ENCODE results near the gene CAV3. TPM values are rescaled to one million over a fixed set of nuclear protein-coding genes. Genes with fewer than 3 reads are reported as not detected.

The CAV3 gene
- total RNA-seq, 1 experiment from 2014 or later, result not detected

GRCh38 chr3:8705575-8705974, 28.0 kb upstream of the CAV3 start:
- Histone ChIP-seq H3K4me1 (ENCODE audit: control insufficient read depth in 1 of 2, insufficient read depth in 2 of 2, low read length in 2 of 2) (no peaks in the 10 kb centered on the region), H3K27ac (ENCODE audit: low read depth, low read length) (no peak overlapping the region), H2AFZ (ENCODE audit: low read depth, low read length, poor library complexity, severe bottlenecking) (no peak overlapping the region), H3K9me2 (ENCODE audit: insufficient read depth) (no peaks in the 10 kb centered on the region), H3K9ac (ENCODE audit: low read length) (no peak overlapping the region), H3K79me2 (ENCODE audit: insufficient read depth, low read length) (no peaks in the 10 kb centered on the region), H4K20me1 (ENCODE audit: insufficient read depth) (no peaks in the 10 kb centered on the region), H3K27me3 (ENCODE audit: insufficient read depth, low read length) (no peaks in the 10 kb centered on the region), H3K4me2 (ENCODE audit: low read length) (no peak overlapping the region), H3K36me3 (ENCODE audit: control insufficient read depth in 1 of 2, insufficient read depth in 2 of 2, low read length in 2 of 2) (no peaks in the 10 kb centered on the region), H3K9me3 (ENCODE audit: control insufficient read depth in 1 of 2, insufficient read depth in 1 of 2, low read depth in 1 of 2, low read length in 2 of 2) (peaks cover 0 to 5% of the 10 kb centered on the region in 2 experiments; a peak in 1 of 4 replicates), H3K4me3 (replicated peaks in 1 of 2; ENCODE audit: low read depth in 1 of 2, low read length in 2 of 2) (no peak overlapping the region)
- CTCF ChIA-PET, result no interaction called here
- intact Hi-C loops (cut with micrococcal nuclease), result no loop called here
- RAD21 ChIA-PET (ENCODE audit: low non-redundant PET in 1 of 2, low total read pairs in 2 of 2, uncharacterized antibody in 2 of 2, unreplicated experiment in 2 of 2), result no interaction called here
- BruUV-seq (replicated peaks), result no TSS peak
- ATAC-seq (no peak), DNase-seq (ENCODE audit: low read depth, low spot score) (no peak)
- TF ChIP-seq ZNF274 (IDR thresholded peaks at IDR 0.05; ENCODE audit: low read depth, low read length) (peak; percentile 51), TCF7L2 (IDR thresholded peaks at IDR 0.05; ENCODE audit: borderline replicate concordance, extremely low read depth, insufficient read depth, insufficient read length) (no peak)
- POLR2A ChIA-PET, result no interaction called here

DNA sequence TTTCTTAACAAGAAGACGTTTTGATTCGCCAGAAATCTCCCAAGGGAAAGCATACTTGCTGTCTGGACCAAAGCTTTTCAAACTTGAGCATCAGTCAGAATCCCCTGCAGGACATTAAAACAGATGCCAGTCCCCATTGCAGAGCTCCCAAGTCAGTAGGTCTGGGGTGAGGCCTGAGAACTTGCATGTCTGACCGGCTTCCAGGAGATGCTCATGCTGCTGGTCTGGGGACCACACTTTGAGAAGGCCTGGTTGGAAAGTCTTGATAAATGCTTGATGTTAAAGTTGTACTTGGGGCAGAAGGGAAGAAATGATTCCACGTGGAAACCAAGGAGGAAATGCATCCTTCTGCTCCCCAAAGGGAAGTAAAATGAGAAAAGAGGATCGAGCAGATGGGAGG, 24.3 kb upstream of the CAV3 start:
- Histone ChIP-seq H3K9me3 (ENCODE audit: control insufficient read depth in 1 of 2, insufficient read depth in 1 of 2, low read depth in 1 of 2, low read length in 2 of 2) (peaks cover 0 to 5% of the 10 kb centered on the region in 2 experiments; a peak in 1 of 4 replicates), H3K27ac (ENCODE audit: low read depth, low read length) (no peak overlapping the region), H3K9me2 (ENCODE audit: insufficient read depth) (no peaks in the 10 kb centered on the region), H3K36me3 (ENCODE audit: control insufficient read depth in 1 of 2, insufficient read depth in 2 of 2, low read length in 2 of 2) (no peaks in the 10 kb centered on the region), H4K20me1 (ENCODE audit: insufficient read depth) (no peaks in the 10 kb centered on the region), H3K27me3 (ENCODE audit: insufficient read depth, low read length) (no peaks in the 10 kb centered on the region), H3K9ac (ENCODE audit: low read length) (no peak overlapping the region), H2AFZ (ENCODE audit: low read depth, low read length, poor library complexity, severe bottlenecking) (no peak overlapping the region), H3K79me2 (ENCODE audit: insufficient read depth, low read length) (no peaks in the 10 kb centered on the region), H3K4me1 (ENCODE audit: control insufficient read depth in 1 of 2, insufficient read depth in 2 of 2, low read length in 2 of 2) (peaks cover 0 to 8% of the 10 kb centered on the region in 2 experiments; a peak in 2 of 4 replicates), H3K4me3 (replicated peaks in 1 of 2; ENCODE audit: low read depth in 1 of 2, low read length in 2 of 2) (no peak overlapping the region), H3K4me2 (ENCODE audit: low read length) (no peak overlapping the region)
- CTCF ChIA-PET, result no interaction called here
- POLR2A ChIA-PET, result no interaction called here
- TF ChIP-seq FOSL1 (IDR thresholded peaks at IDR 0.05; ENCODE audit: low read depth) (no peak), EZH2 (IDR thresholded peaks at IDR 0.05) (no peak)
- TF ChIP-seq, protein P1, sequence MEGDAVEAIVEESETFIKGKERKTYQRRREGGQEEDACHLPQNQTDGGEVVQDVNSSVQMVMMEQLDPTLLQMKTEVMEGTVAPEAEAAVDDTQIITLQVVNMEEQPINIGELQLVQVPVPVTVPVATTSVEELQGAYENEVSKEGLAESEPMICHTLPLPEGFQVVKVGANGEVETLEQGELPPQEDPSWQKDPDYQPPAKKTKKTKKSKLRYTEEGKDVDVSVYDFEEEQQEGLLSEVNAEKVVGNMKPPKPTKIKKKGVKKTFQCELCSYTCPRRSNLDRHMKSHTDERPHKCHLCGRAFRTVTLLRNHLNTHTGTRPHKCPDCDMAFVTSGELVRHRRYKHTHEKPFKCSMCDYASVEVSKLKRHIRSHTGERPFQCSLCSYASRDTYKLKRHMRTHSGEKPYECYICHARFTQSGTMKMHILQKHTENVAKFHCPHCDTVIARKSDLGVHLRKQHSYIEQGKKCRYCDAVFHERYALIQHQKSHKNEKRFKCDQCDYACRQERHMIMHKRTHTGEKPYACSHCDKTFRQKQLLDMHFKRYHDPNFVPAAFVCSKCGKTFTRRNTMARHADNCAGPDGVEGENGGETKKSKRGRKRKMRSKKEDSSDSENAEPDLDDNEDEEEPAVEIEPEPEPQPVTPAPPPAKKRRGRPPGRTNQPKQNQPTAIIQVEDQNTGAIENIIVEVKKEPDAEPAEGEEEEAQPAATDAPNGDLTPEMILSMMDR (IDR thresholded peaks at IDR 0.05 in 2 of 3, conservative IDR thresholded peaks at IDR 0.05 in 1 of 3; ENCODE audit: borderline replicate concordance in 1 of 3, insufficient read depth in 1 of 3, low read depth in 2 of 3, low read length in 2 of 3), result no peak
- intact Hi-C loops (cut with micrococcal nuclease), result no loop called here
- ATAC-seq (no peak), DNase-seq (ENCODE audit: low read depth, low spot score) (no peak)
- RAD21 ChIA-PET (ENCODE audit: low non-redundant PET in 1 of 2, low total read pairs in 2 of 2, uncharacterized antibody in 2 of 2, unreplicated experiment in 2 of 2), result no interaction called here
- no TSS peak for BruUV-seq (replicated peaks)
